ENCODE results near the gene ITGA11. TPM values are rescaled to one million over a fixed set of nuclear protein-coding genes. Genes with fewer than 3 reads are reported as not detected.

ITGA11 gene
- total and polyA plus RNA-seq, 2 of the 13 experiments (the other 11 are each of a cell fraction or from before 2014, with no cell fraction given): not detected

DNA sequence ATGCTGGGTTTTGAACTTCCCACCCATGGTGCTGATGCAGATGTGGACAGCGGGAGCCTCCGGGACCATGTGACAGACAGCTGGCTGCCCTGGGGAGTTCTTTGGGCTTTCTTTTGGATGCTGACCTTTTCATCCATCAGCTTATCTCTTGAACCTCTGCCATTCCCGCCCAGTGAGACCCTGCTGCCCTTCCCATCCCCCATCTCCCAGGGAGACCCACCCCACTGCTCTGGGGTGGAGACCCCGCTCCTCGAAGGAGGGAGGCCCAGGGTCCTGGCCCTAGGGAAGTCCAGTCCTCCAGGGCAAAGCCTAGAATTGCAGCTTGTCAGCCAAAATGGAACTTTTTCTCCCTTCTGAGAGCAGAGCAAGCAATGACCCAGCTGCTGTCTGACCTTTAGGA lies 64.0 kb downstream of the ITGA11 start (continued):
- TF ChIP-seq, protein P1, sequence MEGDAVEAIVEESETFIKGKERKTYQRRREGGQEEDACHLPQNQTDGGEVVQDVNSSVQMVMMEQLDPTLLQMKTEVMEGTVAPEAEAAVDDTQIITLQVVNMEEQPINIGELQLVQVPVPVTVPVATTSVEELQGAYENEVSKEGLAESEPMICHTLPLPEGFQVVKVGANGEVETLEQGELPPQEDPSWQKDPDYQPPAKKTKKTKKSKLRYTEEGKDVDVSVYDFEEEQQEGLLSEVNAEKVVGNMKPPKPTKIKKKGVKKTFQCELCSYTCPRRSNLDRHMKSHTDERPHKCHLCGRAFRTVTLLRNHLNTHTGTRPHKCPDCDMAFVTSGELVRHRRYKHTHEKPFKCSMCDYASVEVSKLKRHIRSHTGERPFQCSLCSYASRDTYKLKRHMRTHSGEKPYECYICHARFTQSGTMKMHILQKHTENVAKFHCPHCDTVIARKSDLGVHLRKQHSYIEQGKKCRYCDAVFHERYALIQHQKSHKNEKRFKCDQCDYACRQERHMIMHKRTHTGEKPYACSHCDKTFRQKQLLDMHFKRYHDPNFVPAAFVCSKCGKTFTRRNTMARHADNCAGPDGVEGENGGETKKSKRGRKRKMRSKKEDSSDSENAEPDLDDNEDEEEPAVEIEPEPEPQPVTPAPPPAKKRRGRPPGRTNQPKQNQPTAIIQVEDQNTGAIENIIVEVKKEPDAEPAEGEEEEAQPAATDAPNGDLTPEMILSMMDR (CRISPR knock-in tag; IDR thresholded peaks at IDR 0.05): no peak

DNA sequence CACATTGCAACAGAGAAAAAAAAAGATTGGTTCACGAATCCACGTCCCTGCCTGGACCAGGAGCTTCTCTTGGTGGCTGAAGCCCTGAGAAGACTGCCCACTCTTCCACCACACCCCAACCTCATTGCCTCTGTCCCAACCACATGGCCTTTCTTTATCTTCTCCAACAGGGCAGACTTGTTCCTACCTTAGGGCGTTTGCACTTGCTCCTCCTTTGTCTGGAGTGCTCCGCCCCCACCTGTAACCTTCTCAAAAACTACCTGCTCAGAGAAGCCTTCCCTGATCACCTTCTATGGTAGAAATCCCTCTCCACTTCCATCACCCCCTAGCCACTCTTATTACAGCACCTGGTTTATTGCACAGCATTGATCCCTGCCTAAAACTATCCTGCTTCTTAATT lies 64.7 kb downstream of the ITGA11 start:
- H2AFZ ChIP-seq (ENCODE audit: low read length): no peak overlapping the region

More for the DNA sequence above, 64.7 kb downstream of the ITGA11 start:
- intact Hi-C loops (cut with micrococcal nuclease; ENCODE audit: unreplicated experiment) (no loop called here), in situ Hi-C loops (cut with HindIII; ENCODE audit: extremely low pct_ligation_motif_present, low pct_unique_long_range_greater_than_20kb) (no loop called here)
- H3K9me3 ChIP-seq (ENCODE audit: low read length): no peaks in the 10 kb centered on the region
- ChIA-PET POLR2A (interaction anchor here (0.5 kb wide), 1 partner anchor 375 kb away, joined by 4 read pairs; no protein-coding TSS in a partner anchor), CTCF (ENCODE audit: low intra/inter-chr PET ratio, low total read pairs) (no interaction called here)
- no peak for DNase-seq (ENCODE audit: low spot score)
- no TSS peak for BruUV-seq (replicated peaks)
- peaks cover 5 to 19% of the 10 kb centered on the region in 2 experiments; a peak in 2 of 5 replicates for H3K27me3 ChIP-seq (ENCODE audit: control insufficient read depth in 1 of 2, insufficient read depth in 2 of 2, low read length in 2 of 2)
- TF ChIP-seq MEF2D (CRISPR knock-in tag; IDR thresholded peaks at IDR 0.05) (no peak), ZNF883 (CRISPR knock-in tag; IDR thresholded peaks at IDR 0.05; ENCODE audit: not compliant biosample characterization) (no peak), MZF1 (CRISPR knock-in tag; IDR thresholded peaks at IDR 0.05; ENCODE audit: borderline replicate concordance) (no peak), RNF219 (CRISPR knock-in tag; IDR thresholded peaks at IDR 0.05) (no peak), SNRNP70 (IDR thresholded peaks at IDR 0.05; ENCODE audit: low read depth, low read length) (no peak), ZNF616 (CRISPR knock-in tag; IDR thresholded peaks at IDR 0.05; ENCODE audit: low read depth) (no peak), ZNF446 (CRISPR knock-in tag; IDR thresholded peaks at IDR 0.05) (no peak), MLX (CRISPR knock-in tag; IDR thresholded peaks at IDR 0.05) (no peak), SAFB2 (CRISPR knock-in tag; IDR thresholded peaks at IDR 0.05; ENCODE audit: borderline replicate concordance, low read depth) (no peak), ZFP90 (CRISPR knock-in tag; IDR thresholded peaks at IDR 0.05; ENCODE audit: borderline replicate concordance) (no peak), NFYB (CRISPR knock-in tag; IDR thresholded peaks at IDR 0.05) (no peak), CENPX (CRISPR knock-in tag; IDR thresholded peaks at IDR 0.05) (no peak)
- TF ChIP-seq, protein P2, sequence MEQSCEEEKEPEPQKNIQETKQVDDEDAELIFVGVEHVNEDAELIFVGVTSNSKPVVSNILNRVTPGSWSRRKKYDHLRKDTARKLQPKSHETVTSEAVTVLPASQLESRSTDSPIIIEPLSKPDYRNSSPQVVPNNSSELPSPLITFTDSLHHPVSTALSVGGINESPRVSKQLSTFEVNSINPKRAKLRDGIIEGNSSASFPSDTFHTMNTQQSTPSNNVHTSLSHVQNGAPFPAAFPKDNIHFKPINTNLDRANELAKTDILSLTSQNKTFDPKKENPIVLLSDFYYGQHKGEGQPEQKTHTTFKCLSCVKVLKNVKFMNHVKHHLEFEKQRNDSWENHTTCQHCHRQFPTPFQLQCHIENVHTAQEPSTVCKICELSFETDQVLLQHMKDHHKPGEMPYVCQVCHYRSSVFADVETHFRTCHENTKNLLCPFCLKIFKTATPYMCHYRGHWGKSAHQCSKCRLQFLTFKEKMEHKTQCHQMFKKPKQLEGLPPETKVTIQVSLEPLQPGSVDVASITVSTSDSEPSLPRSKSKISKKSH (CRISPR knock-in tag; IDR thresholded peaks at IDR 0.05; ENCODE audit: borderline replicate concordance): no peak
- TF ChIP-seq, protein P3, sequence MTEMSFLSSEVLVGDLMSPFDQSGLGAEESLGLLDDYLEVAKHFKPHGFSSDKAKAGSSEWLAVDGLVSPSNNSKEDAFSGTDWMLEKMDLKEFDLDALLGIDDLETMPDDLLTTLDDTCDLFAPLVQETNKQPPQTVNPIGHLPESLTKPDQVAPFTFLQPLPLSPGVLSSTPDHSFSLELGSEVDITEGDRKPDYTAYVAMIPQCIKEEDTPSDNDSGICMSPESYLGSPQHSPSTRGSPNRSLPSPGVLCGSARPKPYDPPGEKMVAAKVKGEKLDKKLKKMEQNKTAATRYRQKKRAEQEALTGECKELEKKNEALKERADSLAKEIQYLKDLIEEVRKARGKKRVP (CRISPR knock-in tag; IDR thresholded peaks at IDR 0.05): no peak
- ATAC-seq: no peak
- WGBS (ENCODE audit: low lambda C conversion rate): 8% methylated on average over 4 of the region's 4 CpGs
- H3K27ac ChIP-seq (ENCODE audit: extremely low read length, insufficient read depth, low read length): no peak overlapping the region
- FAIRE-seq: no peak
- H3K4me3 ChIP-seq (replicated peaks in 1 of 3; ENCODE audit: insufficient read depth in 1 of 3, low read depth in 2 of 3, low read length in 3 of 3): no peak overlapping the region
- no peaks in the 10 kb centered on the region for H3K36me3 ChIP-seq (replicated peaks in 1 of 2; ENCODE audit: control insufficient read depth in 1 of 2, insufficient read depth in 2 of 2, low read length in 2 of 2)
- no peaks in the 10 kb centered on the region for H3K79me2 ChIP-seq (ENCODE audit: insufficient read depth, low read length)
- H3K9ac ChIP-seq (ENCODE audit: insufficient read depth, low read depth, low read length): no peak overlapping the region
- H3K4me2 ChIP-seq (ENCODE audit: low read depth, low read length): no peak overlapping the region
- H3K4me1 ChIP-seq (ENCODE audit: insufficient read depth, low read length): no peaks in the 10 kb centered on the region
- H4K20me1 ChIP-seq (ENCODE audit: insufficient read depth, low read length): 0 out of 2 replicates have a peak, but pooled peaks cover 4% of the 10 kb centered on the region
